ENCODE data around the gene PLD1.
"Not testable (repeated sequence)": the region's sequence is repeated elsewhere in the genome, so short reads cannot be mapped to it uniquely, and the experiment has no call there.

Gene PLD1, protein sequence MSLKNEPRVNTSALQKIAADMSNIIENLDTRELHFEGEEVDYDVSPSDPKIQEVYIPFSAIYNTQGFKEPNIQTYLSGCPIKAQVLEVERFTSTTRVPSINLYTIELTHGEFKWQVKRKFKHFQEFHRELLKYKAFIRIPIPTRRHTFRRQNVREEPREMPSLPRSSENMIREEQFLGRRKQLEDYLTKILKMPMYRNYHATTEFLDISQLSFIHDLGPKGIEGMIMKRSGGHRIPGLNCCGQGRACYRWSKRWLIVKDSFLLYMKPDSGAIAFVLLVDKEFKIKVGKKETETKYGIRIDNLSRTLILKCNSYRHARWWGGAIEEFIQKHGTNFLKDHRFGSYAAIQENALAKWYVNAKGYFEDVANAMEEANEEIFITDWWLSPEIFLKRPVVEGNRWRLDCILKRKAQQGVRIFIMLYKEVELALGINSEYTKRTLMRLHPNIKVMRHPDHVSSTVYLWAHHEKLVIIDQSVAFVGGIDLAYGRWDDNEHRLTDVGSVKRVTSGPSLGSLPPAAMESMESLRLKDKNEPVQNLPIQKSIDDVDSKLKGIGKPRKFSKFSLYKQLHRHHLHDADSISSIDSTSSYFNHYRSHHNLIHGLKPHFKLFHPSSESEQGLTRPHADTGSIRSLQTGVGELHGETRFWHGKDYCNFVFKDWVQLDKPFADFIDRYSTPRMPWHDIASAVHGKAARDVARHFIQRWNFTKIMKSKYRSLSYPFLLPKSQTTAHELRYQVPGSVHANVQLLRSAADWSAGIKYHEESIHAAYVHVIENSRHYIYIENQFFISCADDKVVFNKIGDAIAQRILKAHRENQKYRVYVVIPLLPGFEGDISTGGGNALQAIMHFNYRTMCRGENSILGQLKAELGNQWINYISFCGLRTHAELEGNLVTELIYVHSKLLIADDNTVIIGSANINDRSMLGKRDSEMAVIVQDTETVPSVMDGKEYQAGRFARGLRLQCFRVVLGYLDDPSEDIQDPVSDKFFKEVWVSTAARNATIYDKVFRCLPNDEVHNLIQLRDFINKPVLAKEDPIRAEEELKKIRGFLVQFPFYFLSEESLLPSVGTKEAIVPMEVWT

DNA sequence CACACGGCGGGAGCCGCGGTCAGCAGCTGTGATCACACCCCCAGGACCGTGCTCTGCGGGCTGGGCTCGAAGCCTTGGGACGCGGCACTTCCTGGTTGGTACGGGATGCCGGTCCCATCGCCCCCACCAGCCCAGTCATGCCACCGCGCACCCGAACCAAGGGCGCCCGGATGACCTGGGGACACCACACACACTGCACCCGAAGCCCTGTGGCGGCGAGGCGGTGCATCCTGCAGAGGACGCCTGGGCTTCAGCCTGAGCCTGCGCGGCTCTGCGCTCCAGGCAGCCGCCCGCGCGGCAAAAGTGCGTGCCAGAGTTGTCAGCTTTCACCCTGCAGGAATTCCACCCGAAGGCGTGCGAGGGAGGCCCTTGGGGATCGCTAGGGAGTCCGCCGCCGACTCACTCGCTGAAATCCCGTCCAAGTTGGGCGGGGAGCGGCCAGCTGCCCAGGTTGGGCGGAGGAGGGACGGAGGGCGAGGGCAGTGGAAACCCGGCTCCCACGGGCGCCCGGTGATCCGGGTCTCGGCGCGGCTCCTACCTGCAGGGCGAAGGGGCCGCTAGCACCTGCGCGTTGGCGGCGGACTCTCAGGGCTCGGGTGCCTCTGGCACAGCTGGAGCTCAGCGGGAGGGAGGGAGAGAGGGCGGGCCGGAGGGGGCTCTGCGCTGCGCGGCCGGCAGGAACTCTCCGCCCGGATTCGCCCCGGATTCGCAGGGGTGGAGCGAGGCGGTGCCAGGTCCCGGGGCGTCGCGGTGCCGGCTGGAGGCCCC is at the start of gene PLD1:
Gene PLD1 (minus strand): TSS at position 623 of the 768 bp plus-strand sequence. CDS start 72,432 bp downstream, outside the sequence.
- DNase-seq = peak; percentile 34 to 43

DNA sequence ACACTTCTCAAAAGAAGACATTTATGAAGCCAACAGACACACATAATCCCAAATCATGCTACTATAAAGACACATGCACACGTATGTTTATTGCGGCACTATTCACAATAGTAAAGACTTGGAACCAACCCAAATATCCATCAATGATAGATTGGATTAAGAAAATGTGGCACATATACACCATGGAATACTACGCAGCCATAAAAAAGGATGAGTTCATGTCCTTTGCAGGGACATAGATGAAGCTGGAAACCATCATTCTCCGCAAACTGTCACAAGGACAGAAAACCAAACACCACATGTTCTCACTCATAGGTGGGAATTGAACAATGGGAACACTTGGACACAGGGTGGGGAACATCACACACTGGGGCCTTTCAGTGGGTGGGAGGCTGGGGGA is 48.5 kb upstream of the PLD1 start:
- not testable (repeated sequence) for DNase-seq

GRCh38 chr3:171854649-171855305 is 44.5 kb upstream of the PLD1 start:
- no peak for DNase-seq

GRCh38 chr3:171851660-171852058 is 41.4 kb upstream of the PLD1 start:
- DNase-seq = no peak

DNA sequence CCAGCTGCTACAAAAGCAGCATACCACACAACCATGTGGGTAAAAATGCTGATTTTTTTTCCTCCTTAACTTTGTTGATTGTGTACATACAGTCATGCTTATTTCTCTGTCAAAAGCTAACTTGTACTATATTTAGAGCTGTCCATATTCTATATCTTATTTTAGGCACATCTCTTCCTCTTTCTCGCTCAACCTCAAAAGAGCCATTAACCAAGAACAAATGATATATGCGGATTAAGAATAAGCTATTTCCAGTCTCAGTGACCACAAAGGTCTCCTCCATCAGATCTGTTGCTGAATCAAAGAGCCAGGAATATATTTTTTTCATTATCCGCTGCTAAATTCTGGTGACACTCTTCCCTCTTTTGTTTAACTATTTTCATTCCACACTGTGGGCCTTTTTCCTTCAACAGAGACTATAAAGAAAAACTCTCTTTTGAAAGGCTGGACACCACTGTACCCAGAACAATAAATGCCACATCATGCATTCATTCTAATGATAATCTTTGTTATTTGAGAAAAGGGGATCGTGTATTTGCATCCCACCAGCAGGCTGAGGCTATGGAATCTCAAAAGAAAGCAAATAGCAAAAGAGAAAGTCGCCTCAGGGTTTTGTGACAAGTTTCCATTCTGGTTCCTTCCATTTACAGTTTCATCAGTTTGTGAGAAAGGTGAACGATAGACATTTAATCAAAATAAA is 40.8 kb upstream of the PLD1 start:
- DNase-seq = no peak

DNA sequence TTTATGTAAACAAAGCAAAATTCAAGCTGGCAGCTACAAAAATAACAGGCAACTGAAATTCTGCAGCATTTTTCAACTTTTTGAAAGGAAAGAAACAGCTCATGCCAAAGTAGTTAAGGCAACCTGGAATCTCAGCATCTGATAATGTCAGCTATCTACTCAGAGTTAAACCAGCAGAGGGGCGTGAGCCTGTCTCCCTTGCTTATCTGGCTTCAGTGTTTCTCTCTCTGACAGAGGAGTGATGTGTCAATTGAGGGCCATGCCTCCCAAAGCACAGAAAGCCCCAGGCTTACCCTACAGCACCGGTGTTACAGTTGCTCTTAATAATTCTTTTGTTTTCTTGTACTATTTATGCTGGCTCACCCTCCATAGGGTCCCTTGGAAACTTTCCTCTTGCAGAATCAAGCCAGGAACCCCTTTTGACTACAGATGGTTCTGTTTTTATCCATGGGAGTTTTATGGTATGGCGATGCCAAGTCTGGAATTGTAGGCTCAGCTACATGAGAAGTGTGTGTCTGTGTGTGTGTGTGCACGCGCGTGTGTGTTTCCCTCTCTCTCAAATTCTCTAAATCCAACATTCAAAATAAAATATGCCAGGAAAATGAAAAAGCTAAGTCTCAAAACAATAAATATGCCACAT is 40.2 kb upstream of the PLD1 start:
- DNase-seq = no peak

DNA sequence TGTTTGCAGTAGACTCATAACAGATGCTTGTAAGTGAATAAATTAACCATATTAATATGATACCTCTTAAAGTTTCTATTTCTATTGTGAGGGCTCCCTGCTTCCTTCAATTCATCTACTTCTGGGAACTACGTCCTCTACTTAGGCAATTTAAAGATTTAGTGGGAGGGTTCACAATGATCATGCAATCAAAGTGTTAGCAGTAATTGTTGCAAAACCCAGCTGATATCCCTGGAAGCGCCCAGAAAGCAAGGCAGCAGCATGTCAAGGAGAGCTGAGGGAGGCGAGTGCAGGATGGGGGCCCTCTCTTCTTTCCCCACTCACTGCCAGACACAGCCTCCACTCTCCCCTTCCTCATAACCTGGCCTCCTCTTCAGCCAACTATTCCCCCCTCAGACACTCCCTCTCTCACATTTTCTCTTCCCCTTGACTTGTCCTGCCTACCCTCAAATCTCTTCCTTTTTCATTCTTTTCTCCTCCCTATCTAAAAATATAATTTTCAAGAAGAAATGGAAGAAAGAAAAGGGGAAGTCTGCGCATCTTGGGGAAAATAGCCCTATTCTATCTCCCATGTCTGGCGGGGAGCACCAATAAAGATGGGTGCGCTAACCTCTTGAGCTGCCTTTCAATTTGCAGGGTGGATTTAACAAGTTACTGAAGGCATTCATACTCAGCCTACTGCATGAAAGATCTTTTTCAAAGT is 39.5 kb upstream of the PLD1 start:
- no peak for DNase-seq

DNA sequence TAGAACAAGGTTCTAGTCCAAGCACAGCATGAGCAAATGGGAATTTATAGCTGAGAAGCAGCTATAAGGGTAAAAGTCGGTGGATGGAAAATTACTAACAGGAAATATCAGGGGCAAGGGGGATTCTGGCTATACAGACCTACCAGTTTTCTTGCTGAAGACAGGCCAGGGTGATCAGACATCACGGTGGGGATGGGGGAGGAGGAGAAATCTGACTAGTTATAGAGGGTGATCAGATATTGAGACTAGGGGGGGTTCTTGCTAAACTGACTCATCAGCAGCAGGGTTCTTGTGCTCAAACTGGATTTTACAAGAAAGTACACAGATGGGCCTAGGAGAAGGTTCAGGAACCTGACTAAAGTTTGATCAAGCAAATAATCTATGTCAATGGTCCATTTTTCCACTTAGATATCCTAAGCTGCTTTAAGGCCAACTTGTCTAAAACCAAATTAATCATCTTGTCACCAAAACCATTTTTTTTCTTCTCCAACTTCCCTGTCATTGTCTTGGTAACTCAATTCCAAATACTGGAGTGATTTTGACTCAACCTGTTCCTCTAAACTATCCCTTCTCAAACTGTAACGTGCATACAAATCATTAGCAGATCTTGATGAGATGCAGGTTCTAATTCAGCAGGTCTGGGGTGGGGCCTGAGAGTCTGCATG is 37.4 kb upstream of the PLD1 start:
- no peak for DNase-seq

DNA sequence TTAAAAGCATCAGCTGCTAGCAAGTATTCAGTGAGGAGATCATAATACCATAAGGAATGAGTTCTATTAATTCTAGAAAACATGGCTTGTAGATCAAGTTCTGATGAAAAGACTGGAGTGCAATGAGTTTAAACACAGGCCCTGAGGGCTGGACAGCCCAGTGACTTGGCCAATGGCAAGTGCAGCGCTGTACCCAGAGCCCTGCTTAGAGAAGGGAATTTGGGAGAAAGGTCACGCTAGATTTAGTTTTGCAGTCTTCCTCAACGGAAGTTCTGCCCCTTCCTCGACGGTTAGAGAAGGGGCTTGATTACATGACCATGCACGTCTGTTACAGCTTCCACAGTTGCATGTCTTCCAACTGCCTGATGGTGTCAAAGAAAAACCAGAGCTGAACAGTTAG is 36.9 kb upstream of the PLD1 start:
- DNase-seq = no peak

DNA sequence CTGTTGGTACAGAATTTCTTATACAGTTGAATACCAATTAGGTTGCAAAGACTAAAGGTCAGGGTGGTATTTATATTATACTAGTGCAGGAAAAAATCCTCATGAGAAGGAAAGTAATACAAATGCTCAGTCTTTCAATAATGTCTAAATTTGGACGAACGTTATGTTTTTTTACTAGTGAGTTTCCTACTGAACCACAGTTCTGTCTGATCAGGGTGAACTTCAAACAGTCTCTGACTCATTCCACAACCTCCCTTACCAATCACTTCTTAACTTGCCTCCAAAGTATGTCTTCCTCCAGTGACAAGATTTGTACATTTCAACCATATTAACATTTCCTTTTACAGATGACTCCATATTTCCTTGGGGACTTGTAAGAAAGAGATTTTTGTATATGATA is 36.3 kb upstream of the PLD1 start:
- no peak for DNase-seq

DNA sequence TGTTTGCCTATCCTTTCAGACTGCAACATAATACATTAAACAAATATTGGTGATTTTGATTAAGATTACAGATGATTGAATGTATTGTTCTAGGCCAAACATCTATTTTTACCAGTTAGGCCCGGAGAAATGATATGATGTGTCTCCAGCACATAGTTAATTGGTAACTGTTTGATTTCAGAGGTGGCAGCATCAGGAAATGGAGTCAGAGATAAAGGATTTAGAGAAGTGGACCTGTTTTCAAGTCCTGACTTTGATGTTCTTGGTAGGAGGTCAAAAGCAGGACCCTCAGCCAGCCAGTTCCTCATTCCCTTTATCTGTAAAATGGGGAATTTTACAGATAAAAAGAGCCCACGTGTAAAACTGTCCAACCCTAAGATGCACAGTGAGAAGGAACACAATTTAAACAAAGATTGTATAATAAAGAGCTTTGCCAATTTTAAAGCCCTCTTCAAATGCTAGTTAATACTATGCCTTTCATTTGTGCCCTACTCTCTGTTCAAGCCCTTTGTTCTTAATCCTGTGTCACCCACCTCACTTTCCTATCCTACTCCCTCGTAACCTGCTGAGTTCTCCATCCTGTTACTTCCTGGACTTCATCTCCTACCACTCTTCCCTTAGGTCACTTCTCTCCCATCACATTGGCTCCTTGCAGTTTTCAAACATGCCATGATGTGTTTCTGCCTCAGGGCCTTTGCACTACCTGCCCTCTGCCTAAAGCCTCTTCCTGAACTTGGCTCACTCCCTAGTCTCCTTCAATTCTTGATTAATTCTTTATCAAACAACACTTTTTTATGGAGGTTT is 35.4 kb upstream of the PLD1 start:
- DNase-seq = no peak

GRCh38 chr3:171844873-171845272 is 34.6 kb upstream of the PLD1 start:
- no peak for DNase-seq

- DNase-seq = no peak
Measured at GRCh38 chr3:171842864-171843518, 32.7 kb upstream of the PLD1 start, which contains the start of gene TMEM212. TMEM212 (plus strand) TSS chr3:171843349; CDS start chr3:171843384, 35 bp downstream.

DNA sequence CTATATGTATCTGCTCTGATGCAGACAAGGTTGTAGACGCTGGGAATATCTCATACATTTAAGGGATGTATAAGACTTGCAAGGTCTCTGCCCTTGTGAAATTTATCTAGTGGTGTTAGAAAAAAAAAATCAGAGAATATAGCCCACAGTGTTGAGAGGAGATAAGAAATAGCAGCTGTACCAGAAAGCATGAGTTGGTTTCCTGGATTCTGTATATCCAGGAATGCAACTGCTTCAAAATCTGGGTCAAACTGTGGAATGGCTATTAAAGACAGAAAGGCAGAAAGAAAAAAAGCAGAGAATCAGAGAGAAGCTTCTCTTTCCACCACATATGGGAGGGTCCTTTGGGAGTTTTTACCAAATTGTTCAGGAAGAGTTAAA is 31.3 kb upstream of the PLD1 start:
- DNase-seq = no peak

DNA sequence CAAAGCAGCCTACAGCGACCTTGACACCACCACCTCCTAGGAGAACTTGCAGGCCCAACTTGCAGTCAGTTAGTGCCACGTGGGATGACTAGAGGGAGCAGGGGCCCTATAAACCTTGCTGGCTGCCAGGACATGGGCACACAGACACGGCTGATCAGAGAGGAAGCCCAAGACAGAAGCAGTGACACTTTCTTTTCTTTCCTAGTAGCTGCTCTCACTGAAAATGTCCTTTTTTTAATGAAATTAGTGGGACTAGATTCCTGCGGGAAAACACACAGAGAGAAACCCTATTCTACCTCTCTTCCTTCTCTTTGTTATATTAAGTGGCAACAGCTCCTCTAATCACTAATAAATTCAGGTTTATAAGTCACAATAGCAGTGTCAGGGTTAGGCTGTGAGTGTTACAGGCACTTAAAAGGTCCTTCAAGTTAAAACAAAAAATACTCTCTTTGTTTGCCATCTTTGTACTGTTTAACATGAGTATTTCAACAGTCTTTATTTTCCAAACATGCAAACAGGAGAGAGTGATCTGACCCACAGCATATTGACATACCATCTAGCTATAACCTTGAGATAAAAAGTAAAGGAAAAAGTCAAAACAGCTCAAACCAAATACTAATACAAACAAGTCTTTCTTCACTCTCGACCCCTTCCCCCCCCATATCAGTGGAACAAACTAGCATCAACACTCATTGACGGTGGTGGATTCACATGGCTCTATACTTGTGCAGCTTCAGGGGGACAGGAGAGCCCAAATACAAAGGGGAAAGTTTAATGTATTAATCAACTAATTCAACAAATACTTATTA is 30.7 kb upstream of the PLD1 start:
- no peak for DNase-seq

DNA sequence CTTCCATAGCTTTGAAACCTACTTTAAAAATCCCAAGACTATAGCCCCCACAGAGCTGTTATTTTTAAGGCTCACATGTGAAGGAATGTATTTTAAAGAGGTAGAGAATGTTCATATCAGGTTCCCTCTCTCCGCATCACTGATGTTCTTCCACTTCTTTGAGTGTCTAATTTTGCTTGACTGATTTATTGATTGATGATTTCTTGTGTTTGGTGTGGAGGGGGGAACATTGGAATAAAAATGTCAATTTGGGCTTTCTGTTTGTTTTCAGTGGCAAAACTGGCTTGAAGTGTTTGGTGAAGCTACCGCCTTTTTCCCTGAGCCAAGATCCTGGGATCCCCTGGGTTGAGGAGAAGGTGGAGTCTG is 30.1 kb upstream of the PLD1 start:
- DNase-seq = no peak

- no peak for DNase-seq
Measured at GRCh38 chr3:171839270-171839669, 29.0 kb upstream of the PLD1 start.

Measured in CD4-positive, alpha-beta T cell treated with Interferon alpha-2 for 1 hour (primary cell).